Measurements from ENCODE around the gene PIEZO1. TPM values are rescaled to one million over a fixed set of nuclear protein-coding genes. Genes with fewer than 3 reads are reported as not detected.

Gene PIEZO1
- total RNA-seq, 1 donor from 2014 or later = 247 TPM

- Mint-ChIP-seq H3K4me3 (ENCODE audit: unreplicated experiment) (peak overlapping the region; percentile 89), H3K27ac (ENCODE audit: unreplicated experiment) (peak overlapping the region; percentile 77)
Measured at GRCh38 chr16:88810166-88810911, 25.3 kb upstream of the PIEZO1 start.

DNA sequence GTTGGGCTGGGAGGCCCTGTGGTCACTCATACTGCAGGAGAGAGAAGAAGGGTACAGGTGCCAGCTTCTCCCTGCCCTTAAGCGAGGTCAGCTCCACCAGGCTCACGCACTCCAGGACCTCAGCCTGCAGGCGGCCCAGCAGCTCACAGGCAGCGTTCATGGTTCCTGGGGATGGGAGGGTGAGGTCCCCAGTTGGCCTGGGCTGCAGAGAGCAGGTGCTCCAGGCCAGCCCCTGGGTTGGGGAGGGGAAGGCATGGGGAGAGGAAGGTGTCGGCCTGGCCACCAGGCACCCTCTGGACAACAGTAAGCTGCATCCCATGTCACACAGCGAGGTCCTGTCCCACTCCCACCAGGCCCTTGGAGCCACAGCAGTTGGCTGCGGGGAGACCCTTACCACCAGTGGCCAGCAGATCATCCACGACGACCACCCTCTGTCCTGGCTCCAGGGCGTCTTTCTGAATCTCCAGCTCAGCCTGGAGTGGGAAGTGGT lies 24.7 kb upstream of the PIEZO1 start:
- no peaks in the 10 kb centered on the region for H3K27me3 ChIP-seq (ENCODE audit: insufficient read depth, low read length)
- no peak overlapping the region for H3K27ac Mint-ChIP-seq (ENCODE audit: unreplicated experiment)
- no peaks in the 10 kb centered on the region for H3K27me3 Mint-ChIP-seq (ENCODE audit: low read depth, unreplicated experiment)
- no peak for TF ChIP-seq EZH2 (IDR thresholded peaks at IDR 0.05; ENCODE audit: insufficient read depth, low read length)
- TF ChIP-seq, protein P1, sequence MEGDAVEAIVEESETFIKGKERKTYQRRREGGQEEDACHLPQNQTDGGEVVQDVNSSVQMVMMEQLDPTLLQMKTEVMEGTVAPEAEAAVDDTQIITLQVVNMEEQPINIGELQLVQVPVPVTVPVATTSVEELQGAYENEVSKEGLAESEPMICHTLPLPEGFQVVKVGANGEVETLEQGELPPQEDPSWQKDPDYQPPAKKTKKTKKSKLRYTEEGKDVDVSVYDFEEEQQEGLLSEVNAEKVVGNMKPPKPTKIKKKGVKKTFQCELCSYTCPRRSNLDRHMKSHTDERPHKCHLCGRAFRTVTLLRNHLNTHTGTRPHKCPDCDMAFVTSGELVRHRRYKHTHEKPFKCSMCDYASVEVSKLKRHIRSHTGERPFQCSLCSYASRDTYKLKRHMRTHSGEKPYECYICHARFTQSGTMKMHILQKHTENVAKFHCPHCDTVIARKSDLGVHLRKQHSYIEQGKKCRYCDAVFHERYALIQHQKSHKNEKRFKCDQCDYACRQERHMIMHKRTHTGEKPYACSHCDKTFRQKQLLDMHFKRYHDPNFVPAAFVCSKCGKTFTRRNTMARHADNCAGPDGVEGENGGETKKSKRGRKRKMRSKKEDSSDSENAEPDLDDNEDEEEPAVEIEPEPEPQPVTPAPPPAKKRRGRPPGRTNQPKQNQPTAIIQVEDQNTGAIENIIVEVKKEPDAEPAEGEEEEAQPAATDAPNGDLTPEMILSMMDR (IDR thresholded peaks at IDR 0.05; ENCODE audit: insufficient read depth, low read depth, low read length) = no peak
- no peaks in the 10 kb centered on the region for H3K9me3 Mint-ChIP-seq (ENCODE audit: unreplicated experiment)
- DNase-seq (ENCODE audit: low read depth) (no peak), FAIRE-seq (no peak)
- no peaks in the 10 kb centered on the region for H3K9me3 ChIP-seq (ENCODE audit: insufficient read depth, low read depth, low read length)
- no peak overlapping the region for H3K4me3 ChIP-seq (ENCODE audit: insufficient read depth, low read depth, low read length)
- H3K9ac ChIP-seq (ENCODE audit: low read length) = peak overlapping the region; percentile 83
- H3K79me2 ChIP-seq (ENCODE audit: insufficient read depth, low read length) = peaks cover 43% of the 10 kb centered on the region
- H2AFZ ChIP-seq (ENCODE audit: low read depth, low read length) = no peak overlapping the region
- H3K4me1 ChIP-seq (ENCODE audit: insufficient read depth, low read length) = peaks cover 24% of the 10 kb centered on the region
- peaks cover 3% of the 10 kb centered on the region for H3K36me3 ChIP-seq (ENCODE audit: insufficient read depth, low read length)
- peak overlapping the region; percentile 89 for H3K4me3 Mint-ChIP-seq (ENCODE audit: unreplicated experiment)
- H3K4me2 ChIP-seq (ENCODE audit: low read length) = peak overlapping the region; percentile 98
- H3K36me3 Mint-ChIP-seq (ENCODE audit: low read depth, unreplicated experiment) = peaks cover 2% of the 10 kb centered on the region
- peaks cover 2% of the 10 kb centered on the region for H3K4me1 Mint-ChIP-seq (ENCODE audit: low read depth, unreplicated experiment)
- no peak overlapping the region for H3K27ac ChIP-seq (ENCODE audit: low read depth, low read length)
- H4K20me1 ChIP-seq (ENCODE audit: insufficient read depth, low read length) = peaks cover 38% of the 10 kb centered on the region

More at GRCh38 chr16:88810166-88810911, 25.3 kb upstream of the PIEZO1 start:
- H3K4me3 ChIP-seq (ENCODE audit: insufficient read depth, low read depth, low read length) = peak overlapping the region; percentile 67
- DNase-seq (ENCODE audit: low read depth) (no peak), FAIRE-seq (no peak)
- Mint-ChIP-seq H3K36me3 (ENCODE audit: low read depth, unreplicated experiment) (peaks cover 2% of the 10 kb centered on the region), H3K9me3 (ENCODE audit: unreplicated experiment) (no peaks in the 10 kb centered on the region), H3K27me3 (ENCODE audit: low read depth, unreplicated experiment) (no peaks in the 10 kb centered on the region), H3K4me1 (ENCODE audit: low read depth, unreplicated experiment) (peaks cover 2% of the 10 kb centered on the region)
- H3K4me2 ChIP-seq (ENCODE audit: low read length) = peak overlapping the region; percentile 98
- peak overlapping the region; percentile 77 for H3K27ac ChIP-seq (ENCODE audit: low read depth, low read length)
- peaks cover 19% of the 10 kb centered on the region for H3K4me1 ChIP-seq (ENCODE audit: insufficient read depth, low read length)
- peaks cover 35% of the 10 kb centered on the region for H4K20me1 ChIP-seq (ENCODE audit: insufficient read depth, low read length)
- peaks cover 3% of the 10 kb centered on the region for H3K36me3 ChIP-seq (ENCODE audit: insufficient read depth, low read length)
- H3K79me2 ChIP-seq (ENCODE audit: insufficient read depth, low read length) = peaks cover 36% of the 10 kb centered on the region
- H2AFZ ChIP-seq (ENCODE audit: low read depth, low read length) = no peak overlapping the region
- no peaks in the 10 kb centered on the region for H3K27me3 ChIP-seq (ENCODE audit: insufficient read depth, low read length)
- no peaks in the 10 kb centered on the region for H3K9me3 ChIP-seq (ENCODE audit: insufficient read depth, low read depth, low read length)
- TF ChIP-seq, protein P1 (IDR thresholded peaks at IDR 0.05; ENCODE audit: insufficient read depth, low read depth, low read length) = no peak
- no peak for TF ChIP-seq EZH2 (IDR thresholded peaks at IDR 0.05; ENCODE audit: insufficient read depth, low read length)
- peak overlapping the region; percentile 83 for H3K9ac ChIP-seq (ENCODE audit: low read length)

Measured in astrocyte (in vitro differentiated cells and primary cell).